Esophagus squamous epithelium (tissue), 4 donors: ENCODE measurements around the gene LPAR3.

Experiments used
- POLR2A ChIP-seq, 4 donors: fragments of 450-650 bp; IDR thresholded peaks; one replicate each; pipeline ENCODE4 v1.6.1; 2017; ENCODE audit warnings: antibody characterized with exemption in 4 of 4, mild to moderate bottlenecking in 4 of 4, moderate library complexity in 3 of 4
- TF ChIP-seq, protein P1 (sequence below), 6 experiments: fragments of 450-650 bp in 4 of 6; fragments of 200-600 bp in 2 of 6; sonication (generic) in 2 of 6; IDR thresholded peaks; one replicate each; pipeline ENCODE4 v1.5.1; 2016 to 2019; ENCODE audit warnings: antibody characterized with exemption in 6 of 6, mild to moderate bottlenecking in 4 of 6, moderate library complexity in 4 of 6

DNA sequence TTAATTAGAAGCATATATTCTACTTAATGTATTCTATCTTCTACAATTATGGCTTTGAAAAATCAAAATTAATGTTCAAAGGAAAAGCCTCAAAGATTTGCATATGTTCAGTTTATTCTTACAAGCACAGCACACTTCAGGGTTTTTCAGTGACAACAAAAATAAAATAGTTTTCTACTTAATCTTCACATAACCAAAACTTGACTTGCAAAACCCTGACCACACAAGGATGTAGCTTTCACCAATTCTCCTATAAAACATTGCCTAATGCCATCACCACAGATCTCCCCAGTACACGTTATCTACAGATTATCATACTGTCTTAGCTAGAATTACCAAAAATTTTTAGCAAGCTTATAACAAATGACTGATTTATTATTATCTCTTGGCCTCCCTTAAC lies 23.3 kb downstream of the LPAR3 start:
- TF ChIP-seq, protein P1, sequence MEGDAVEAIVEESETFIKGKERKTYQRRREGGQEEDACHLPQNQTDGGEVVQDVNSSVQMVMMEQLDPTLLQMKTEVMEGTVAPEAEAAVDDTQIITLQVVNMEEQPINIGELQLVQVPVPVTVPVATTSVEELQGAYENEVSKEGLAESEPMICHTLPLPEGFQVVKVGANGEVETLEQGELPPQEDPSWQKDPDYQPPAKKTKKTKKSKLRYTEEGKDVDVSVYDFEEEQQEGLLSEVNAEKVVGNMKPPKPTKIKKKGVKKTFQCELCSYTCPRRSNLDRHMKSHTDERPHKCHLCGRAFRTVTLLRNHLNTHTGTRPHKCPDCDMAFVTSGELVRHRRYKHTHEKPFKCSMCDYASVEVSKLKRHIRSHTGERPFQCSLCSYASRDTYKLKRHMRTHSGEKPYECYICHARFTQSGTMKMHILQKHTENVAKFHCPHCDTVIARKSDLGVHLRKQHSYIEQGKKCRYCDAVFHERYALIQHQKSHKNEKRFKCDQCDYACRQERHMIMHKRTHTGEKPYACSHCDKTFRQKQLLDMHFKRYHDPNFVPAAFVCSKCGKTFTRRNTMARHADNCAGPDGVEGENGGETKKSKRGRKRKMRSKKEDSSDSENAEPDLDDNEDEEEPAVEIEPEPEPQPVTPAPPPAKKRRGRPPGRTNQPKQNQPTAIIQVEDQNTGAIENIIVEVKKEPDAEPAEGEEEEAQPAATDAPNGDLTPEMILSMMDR (IDR thresholded peaks at IDR 0.05), result no peak
- no peak for TF ChIP-seq POLR2A (IDR thresholded peaks at IDR 0.05)
